ENCODE data around the gene TCAIM. TPM values are rescaled to one million over a fixed set of nuclear protein-coding genes. Genes with fewer than 3 reads are reported as not detected.
"Not testable (repeated sequence)": the region's sequence is repeated elsewhere in the genome, so short reads cannot be mapped to it uniquely, and the experiment has no call there.

TCAIM gene
- total RNA-seq, 3 donors from 2014 or later, result 19.7 to 25.2 (median 24.2) TPM

DNA sequence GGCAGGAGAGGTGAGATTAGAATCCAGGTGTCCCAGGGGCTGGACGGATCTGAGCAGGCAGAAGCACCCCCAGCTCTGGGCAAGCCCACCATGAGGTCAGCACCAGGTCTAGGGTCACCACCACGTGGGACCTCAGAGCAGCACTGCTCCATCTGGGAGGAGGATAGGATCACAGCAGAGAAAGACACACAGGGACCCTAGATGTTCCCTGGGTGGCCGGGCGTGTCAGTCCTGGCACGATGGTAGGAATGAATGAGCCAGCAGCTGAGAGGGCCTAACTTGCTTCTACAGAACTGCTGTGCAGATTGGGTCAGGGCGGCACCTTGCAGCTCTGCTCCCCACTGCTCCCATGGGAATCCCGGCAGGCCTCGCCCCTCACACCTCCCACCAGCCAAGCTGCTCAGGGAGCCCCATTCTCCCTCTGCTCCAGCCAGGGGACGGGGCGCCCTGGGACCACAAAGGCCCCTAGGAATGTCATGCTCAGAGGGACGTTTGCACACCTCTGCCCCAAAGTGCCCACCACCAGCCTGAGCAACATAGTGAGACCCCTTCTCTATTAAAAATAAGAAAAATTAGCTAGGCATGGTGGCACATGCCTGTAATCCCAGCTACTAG lies 72.6 kb downstream of the TCAIM start:
- no peaks in the 10 kb centered on the region for H3K27me3 ChIP-seq
- no peak for TF ChIP-seq POLR2AphosphoS5 (IDR thresholded peaks at IDR 0.05)
- TF ChIP-seq, protein P1, sequence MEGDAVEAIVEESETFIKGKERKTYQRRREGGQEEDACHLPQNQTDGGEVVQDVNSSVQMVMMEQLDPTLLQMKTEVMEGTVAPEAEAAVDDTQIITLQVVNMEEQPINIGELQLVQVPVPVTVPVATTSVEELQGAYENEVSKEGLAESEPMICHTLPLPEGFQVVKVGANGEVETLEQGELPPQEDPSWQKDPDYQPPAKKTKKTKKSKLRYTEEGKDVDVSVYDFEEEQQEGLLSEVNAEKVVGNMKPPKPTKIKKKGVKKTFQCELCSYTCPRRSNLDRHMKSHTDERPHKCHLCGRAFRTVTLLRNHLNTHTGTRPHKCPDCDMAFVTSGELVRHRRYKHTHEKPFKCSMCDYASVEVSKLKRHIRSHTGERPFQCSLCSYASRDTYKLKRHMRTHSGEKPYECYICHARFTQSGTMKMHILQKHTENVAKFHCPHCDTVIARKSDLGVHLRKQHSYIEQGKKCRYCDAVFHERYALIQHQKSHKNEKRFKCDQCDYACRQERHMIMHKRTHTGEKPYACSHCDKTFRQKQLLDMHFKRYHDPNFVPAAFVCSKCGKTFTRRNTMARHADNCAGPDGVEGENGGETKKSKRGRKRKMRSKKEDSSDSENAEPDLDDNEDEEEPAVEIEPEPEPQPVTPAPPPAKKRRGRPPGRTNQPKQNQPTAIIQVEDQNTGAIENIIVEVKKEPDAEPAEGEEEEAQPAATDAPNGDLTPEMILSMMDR (IDR thresholded peaks at IDR 0.05), result no peak
- TF ChIP-seq POLR2A (IDR thresholded peaks at IDR 0.05), result no peak
- no peaks in the 10 kb centered on the region for H3K4me1 ChIP-seq
- H3K27ac ChIP-seq, result no peak overlapping the region
- intact Hi-C loops (cut with DNase I; ENCODE audit: low total_unique reads), result no loop called here
- H3K9me3 ChIP-seq, result no peaks in the 10 kb centered on the region
- no peak overlapping the region for H3K4me3 ChIP-seq
- no peak for DNase-seq (ENCODE audit: low spot score in 2 of 2)
- H3K36me3 ChIP-seq, result no peaks in the 10 kb centered on the region

DNA sequence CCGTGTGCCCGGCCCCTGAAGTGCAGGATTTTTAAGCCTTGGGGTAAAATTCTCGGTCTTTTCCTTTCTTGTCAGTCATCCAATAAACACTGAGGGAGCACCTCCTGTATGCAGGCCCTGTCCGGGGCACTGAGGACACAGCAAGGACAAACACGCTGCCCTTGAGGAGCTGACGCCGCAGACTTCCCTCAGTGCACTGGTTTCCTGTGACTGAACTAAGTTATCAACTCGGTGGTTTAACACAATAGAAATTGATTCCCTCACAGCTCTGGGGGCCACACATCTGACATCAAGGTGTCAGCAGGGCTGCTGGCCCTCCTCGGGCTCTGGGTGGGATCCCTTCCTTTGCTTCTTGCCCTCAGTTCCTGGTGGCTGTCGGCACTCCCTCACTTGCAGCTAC lies 73.8 kb downstream of the TCAIM start:
- intact Hi-C loops (cut with DNase I; ENCODE audit: low total_unique reads), result no loop called here
- no peak for TF ChIP-seq POLR2AphosphoS5 (IDR thresholded peaks at IDR 0.05)
- H3K27ac ChIP-seq, result no peak overlapping the region
- no peak overlapping the region for H3K4me3 ChIP-seq
- no peaks in the 10 kb centered on the region for H3K36me3 ChIP-seq
- no peak for DNase-seq (ENCODE audit: low spot score in 2 of 2)
- no peaks in the 10 kb centered on the region for H3K4me1 ChIP-seq
- no peaks in the 10 kb centered on the region for H3K9me3 ChIP-seq
- H3K27me3 ChIP-seq, result no peaks in the 10 kb centered on the region

DNA sequence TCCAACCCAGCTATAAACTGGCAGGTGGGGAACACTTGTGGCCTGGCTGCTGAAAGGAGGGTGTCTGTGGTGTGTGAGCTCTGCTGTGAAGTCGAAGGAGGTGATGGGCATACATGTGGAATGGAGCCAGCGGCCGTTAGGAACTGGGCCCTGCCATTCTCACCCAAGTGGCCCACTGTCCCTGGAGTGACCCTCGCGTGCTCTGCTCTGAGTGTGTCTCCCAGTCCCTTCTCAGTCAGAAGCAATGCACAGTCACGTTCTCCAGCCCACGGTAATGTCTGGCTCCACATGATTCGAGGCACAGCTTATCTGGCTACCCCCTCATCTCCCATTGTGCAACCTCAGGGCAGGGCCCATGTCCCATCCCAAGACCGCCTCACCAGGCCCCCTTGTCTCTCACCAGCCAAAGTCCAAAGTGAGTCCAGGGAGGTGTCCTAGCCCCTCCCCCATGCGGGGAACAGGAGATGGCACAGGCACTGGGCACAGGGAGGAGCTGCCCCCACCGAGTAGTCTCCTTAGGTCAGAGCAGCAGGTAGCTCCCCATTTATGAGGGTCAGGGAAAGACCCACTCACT lies 76.0 kb downstream of the TCAIM start:
- Histone ChIP-seq H3K27me3 (no peaks in the 10 kb centered on the region), H3K27ac (no peak overlapping the region), H3K9me3 (no peaks in the 10 kb centered on the region), H3K4me3 (no peak overlapping the region), H3K36me3 (no peaks in the 10 kb centered on the region), H3K4me1 (no peaks in the 10 kb centered on the region)
- intact Hi-C loops (cut with DNase I; ENCODE audit: low total_unique reads), result no loop called here
- no peak for TF ChIP-seq POLR2A (IDR thresholded peaks at IDR 0.05)
- no peak for DNase-seq (ENCODE audit: low spot score in 2 of 2)

- intact Hi-C loops (cut with DNase I; ENCODE audit: low total_unique reads), result no loop called here
- Histone ChIP-seq H3K36me3 (no peaks in the 10 kb centered on the region), H3K9me3 (no peaks in the 10 kb centered on the region), H3K4me3 (no peak overlapping the region), H3K4me1 (no peaks in the 10 kb centered on the region), H3K27me3 (no peaks in the 10 kb centered on the region), H3K27ac (no peak overlapping the region)
- TF ChIP-seq POLR2AphosphoS5 (IDR thresholded peaks at IDR 0.05) (no peak), POLR2A (IDR thresholded peaks at IDR 0.05) (no peak)
- TF ChIP-seq, protein P1 (IDR thresholded peaks at IDR 0.05), result no peak
- DNase-seq (ENCODE audit: low spot score in 2 of 2), result no peak
Observed at GRCh38 chr3:44415421-44415820, 76.9 kb downstream of the TCAIM start.

- H3K4me3 ChIP-seq, result no peak overlapping the region
- no peaks in the 10 kb centered on the region for H3K27me3 ChIP-seq
- H3K9me3 ChIP-seq, result no peaks in the 10 kb centered on the region
- TF ChIP-seq POLR2A (IDR thresholded peaks at IDR 0.05) (no peak), POLR2AphosphoS5 (IDR thresholded peaks at IDR 0.05) (no peak)
- TF ChIP-seq, protein P1 (IDR thresholded peaks at IDR 0.05), result no peak
- no peaks in the 10 kb centered on the region for H3K36me3 ChIP-seq
- H3K4me1 ChIP-seq, result no peaks in the 10 kb centered on the region
- H3K27ac ChIP-seq, result no peak overlapping the region
- intact Hi-C loops (cut with DNase I; ENCODE audit: low total_unique reads), result no loop called here
- no peak for DNase-seq (ENCODE audit: low spot score in 2 of 2)
Observed at GRCh38 chr3:44416031-44417030, 77.8 kb downstream of the TCAIM start.

GRCh38 chr3:44418118-44418517 lies 79.6 kb downstream of the TCAIM start:
- H3K9me3 ChIP-seq; H3K27ac ChIP-seq; H3K27me3 ChIP-seq; DNase-seq (ENCODE audit: low spot score in 2 of 2); H3K36me3 ChIP-seq; H3K4me1 ChIP-seq; intact Hi-C loops (cut with DNase I; ENCODE audit: low total_unique reads); H3K4me3 ChIP-seq: not testable (repeated sequence)

All from breast epithelium (tissue), 4 donors.